Peyer's patch (tissue), 4 donors: ENCODE measurements around the gene PPP1CC.

ENCODE experiments used
- CTCF ChIP-seq, 6 experiments: fragments of 450-650 bp in 4 of 6; fragments of 200-600 bp in 2 of 6; sonication (generic) in 1 of 6; IDR thresholded peaks; one replicate each; pipeline ENCODE4 v1.5.1; 2017 to 2019; ENCODE audit warnings: antibody characterized with exemption in 6 of 6, mild to moderate bottlenecking in 3 of 6, moderate library complexity in 1 of 6
- POLR2A ChIP-seq, 2 donors: fragments of 450-650 bp; IDR thresholded peaks; one replicate each; pipeline ENCODE4 v1.5.1; 2017; ENCODE audit warnings: antibody characterized with exemption in 2 of 2, mild to moderate bottlenecking in 2 of 2, moderate library complexity in 2 of 2

DNA sequence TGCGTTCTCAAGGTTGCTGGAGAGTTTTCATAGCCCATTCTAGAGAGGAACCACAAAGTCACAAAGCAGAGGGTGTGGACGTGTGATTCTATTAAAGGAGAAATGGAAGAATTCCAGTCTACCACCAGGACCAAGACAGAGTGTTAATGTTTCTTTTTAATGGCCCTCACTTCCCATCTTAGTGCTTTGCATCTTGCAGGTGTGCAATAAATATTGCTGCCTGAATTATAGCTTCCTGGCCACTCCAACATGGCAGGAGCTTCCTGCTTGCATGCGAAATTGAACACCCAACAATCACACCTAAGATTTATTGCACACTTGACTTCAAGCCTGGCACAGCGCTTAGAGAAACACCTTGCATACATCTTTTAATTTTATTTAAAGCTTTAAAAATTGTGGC lies 22.4 kb upstream of the PPP1CC start:
- TF ChIP-seq CTCF (IDR thresholded peaks at IDR 0.05) (no peak), POLR2A (IDR thresholded peaks at IDR 0.05) (no peak)
